Measurements from ENCODE around the gene EID2.
A peak's percentile ranks its signal among the peaks of the same experiment; 100 is the strongest.

The EID2 gene

GRCh38 chr19:39539518-39540332, at the start of gene EID2:
EID2 (minus strand) TSS chr19:39540161; CDS start chr19:39540079, 82 bp downstream.
- peak; percentile 96 for DNase-seq (ENCODE audit: low spot score)

GRCh38 chr19:39588066-39588465, 48.1 kb upstream of the EID2 start:
- DNase-seq (ENCODE audit: low spot score), result no peak

GRCh38 chr19:39587496-39587895, 47.5 kb upstream of the EID2 start:
- DNase-seq (ENCODE audit: low spot score), result no peak

- no peak for DNase-seq (ENCODE audit: low spot score)
These were observed 43.1 kb upstream of the EID2 start for GRCh38 chr19:39582891-39583625.

- no peak for DNase-seq (ENCODE audit: low spot score)
These were observed 42.5 kb upstream of the EID2 start for GRCh38 chr19:39582442-39582841.

GRCh38 chr19:39568604-39569003, 28.6 kb upstream of the EID2 start:
- no peak for DNase-seq (ENCODE audit: low spot score)

GRCh38 chr19:39566064-39566463, 26.1 kb upstream of the EID2 start:
- DNase-seq (ENCODE audit: low spot score), result no peak

- DNase-seq (ENCODE audit: low spot score), result no peak
These were observed 23.4 kb upstream of the EID2 start for GRCh38 chr19:39563408-39563807.

- DNase-seq (ENCODE audit: low spot score), result no peak
These were observed 18.7 kb upstream of the EID2 start for GRCh38 chr19:39558624-39559117.

- no peak for DNase-seq (ENCODE audit: low spot score)
These were observed 18.1 kb upstream of the EID2 start for GRCh38 chr19:39557811-39558623.

- DNase-seq (ENCODE audit: low spot score), result no peak
These were observed 15.9 kb upstream of the EID2 start for GRCh38 chr19:39555883-39556282.

GRCh38 chr19:39554701-39555311, 14.8 kb upstream of the EID2 start:
- DNase-seq (ENCODE audit: low spot score), result no peak

- no peak for DNase-seq (ENCODE audit: low spot score)
These were observed 13.2 kb upstream of the EID2 start for GRCh38 chr19:39553082-39553652.

- no peak for DNase-seq (ENCODE audit: low spot score)
These were observed 10.2 kb upstream of the EID2 start for GRCh38 chr19:39550197-39550596.

GRCh38 chr19:39546599-39546998, 6.6 kb upstream of the EID2 start:
- DNase-seq (ENCODE audit: low spot score), result no peak

- DNase-seq (ENCODE audit: low spot score), result no peak
These were observed 5.0 kb upstream of the EID2 start for GRCh38 chr19:39544911-39545310.

GRCh38 chr19:39544226-39544903, 4.4 kb upstream of the EID2 start:
- no peak for DNase-seq (ENCODE audit: low spot score)

- DNase-seq (ENCODE audit: low spot score), result no peak
These were observed 3.5 kb upstream of the EID2 start for GRCh38 chr19:39543477-39543857.

- no peak for DNase-seq (ENCODE audit: low spot score)
These were observed 2.2 kb upstream of the EID2 start for GRCh38 chr19:39542206-39542605.

GRCh38 chr19:39540333-39540673, 342 bp upstream of the EID2 start:
- DNase-seq (ENCODE audit: low spot score), result no peak

GRCh38 chr19:39539165-39539517, 820 bp downstream of the EID2 start:
- DNase-seq (ENCODE audit: low spot score), result no peak

Data from left forelimb (tissue), 1 donor.